ENCODE data around the gene ROPN1L.

DNA sequence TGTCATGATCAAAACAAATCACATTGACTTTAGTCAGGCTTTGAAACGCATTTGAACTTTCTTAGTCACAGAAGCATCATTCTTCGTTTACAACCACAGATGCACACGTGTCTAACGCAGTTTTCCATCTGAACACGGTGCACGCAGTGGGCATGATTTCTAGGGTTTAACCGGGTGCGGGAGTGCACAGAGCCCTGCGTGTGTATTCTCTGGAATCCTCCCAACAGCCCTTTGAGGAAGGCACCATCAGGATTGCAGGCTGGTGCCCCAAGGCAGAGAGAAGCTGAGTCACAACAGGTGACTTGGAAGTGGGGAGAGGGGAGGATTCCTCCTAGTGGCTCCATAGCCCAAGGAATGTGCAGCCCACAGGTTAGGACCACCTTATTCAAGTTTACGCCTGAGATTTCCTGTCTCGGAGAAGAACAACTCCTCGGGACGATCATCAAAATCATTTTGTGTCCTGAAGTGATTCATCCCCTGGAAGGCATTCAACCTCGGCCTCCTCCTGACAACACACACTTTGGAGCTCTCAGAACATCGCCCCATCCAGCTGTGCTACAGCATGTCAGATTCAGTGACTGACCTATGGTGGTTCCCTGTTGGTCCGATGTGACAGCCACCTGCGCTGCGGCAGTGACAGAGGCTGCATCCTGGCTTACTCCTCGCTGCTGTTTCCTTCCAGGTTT is 13.1 kb downstream of the ROPN1L start:
- TF ChIP-seq, protein P1, sequence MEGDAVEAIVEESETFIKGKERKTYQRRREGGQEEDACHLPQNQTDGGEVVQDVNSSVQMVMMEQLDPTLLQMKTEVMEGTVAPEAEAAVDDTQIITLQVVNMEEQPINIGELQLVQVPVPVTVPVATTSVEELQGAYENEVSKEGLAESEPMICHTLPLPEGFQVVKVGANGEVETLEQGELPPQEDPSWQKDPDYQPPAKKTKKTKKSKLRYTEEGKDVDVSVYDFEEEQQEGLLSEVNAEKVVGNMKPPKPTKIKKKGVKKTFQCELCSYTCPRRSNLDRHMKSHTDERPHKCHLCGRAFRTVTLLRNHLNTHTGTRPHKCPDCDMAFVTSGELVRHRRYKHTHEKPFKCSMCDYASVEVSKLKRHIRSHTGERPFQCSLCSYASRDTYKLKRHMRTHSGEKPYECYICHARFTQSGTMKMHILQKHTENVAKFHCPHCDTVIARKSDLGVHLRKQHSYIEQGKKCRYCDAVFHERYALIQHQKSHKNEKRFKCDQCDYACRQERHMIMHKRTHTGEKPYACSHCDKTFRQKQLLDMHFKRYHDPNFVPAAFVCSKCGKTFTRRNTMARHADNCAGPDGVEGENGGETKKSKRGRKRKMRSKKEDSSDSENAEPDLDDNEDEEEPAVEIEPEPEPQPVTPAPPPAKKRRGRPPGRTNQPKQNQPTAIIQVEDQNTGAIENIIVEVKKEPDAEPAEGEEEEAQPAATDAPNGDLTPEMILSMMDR (conservative IDR thresholded peaks at IDR 0.05; ENCODE audit: low read depth, low read length), result no peak
- TF ChIP-seq RAD21 (IDR thresholded peaks at IDR 0.05; ENCODE audit: low read length) (peak; percentile 30; the same call in 1 of the 2 replicates), POLR2A (IDR thresholded peaks at IDR 0.05; ENCODE audit: low read depth, low read length) (no peak), MXI1 (IDR thresholded peaks at IDR 0.05; ENCODE audit: borderline replicate concordance, low read depth, low read length) (peak; percentile 46; the same call in 1 of the 2 replicates), CEBPB (IDR thresholded peaks at IDR 0.05; ENCODE audit: low read depth, low read length) (no peak), BHLHE40 (IDR thresholded peaks at IDR 0.05; ENCODE audit: low read depth, low read length) (peak; percentile 61; the same call in 1 of the 2 replicates), MAZ (IDR thresholded peaks at IDR 0.05; ENCODE audit: borderline replicate concordance, low read depth, low read length) (0 out of 2 replicates have a peak, but pooled peaks have one; percentile 12), SMC3 (IDR thresholded peaks at IDR 0.05; ENCODE audit: low read depth, low read length) (0 out of 2 replicates have a peak, but pooled peaks have one; percentile 11), RCOR1 (IDR thresholded peaks at IDR 0.05; ENCODE audit: insufficient replicate concordance, low read length) (no peak), MAFK (IDR thresholded peaks at IDR 0.05; ENCODE audit: low read depth, low read length) (no peak), CHD1 (IDR thresholded peaks at IDR 0.05; ENCODE audit: low read depth, low read length) (no peak)
